Activated CD4-positive, alpha-beta T cell treated with anti-CD3 and anti-CD28 coated beads, Interleukin-2, amount 50 U/mL, for 4 hours (primary cell): ENCODE data around the gene METTL26.

Experiments used
- DNase-seq, 2 experiments: peaks; one replicate each; pipeline ENCODE4 v3.0.0-alpha.2; 2020

Gene METTL26

DNA sequence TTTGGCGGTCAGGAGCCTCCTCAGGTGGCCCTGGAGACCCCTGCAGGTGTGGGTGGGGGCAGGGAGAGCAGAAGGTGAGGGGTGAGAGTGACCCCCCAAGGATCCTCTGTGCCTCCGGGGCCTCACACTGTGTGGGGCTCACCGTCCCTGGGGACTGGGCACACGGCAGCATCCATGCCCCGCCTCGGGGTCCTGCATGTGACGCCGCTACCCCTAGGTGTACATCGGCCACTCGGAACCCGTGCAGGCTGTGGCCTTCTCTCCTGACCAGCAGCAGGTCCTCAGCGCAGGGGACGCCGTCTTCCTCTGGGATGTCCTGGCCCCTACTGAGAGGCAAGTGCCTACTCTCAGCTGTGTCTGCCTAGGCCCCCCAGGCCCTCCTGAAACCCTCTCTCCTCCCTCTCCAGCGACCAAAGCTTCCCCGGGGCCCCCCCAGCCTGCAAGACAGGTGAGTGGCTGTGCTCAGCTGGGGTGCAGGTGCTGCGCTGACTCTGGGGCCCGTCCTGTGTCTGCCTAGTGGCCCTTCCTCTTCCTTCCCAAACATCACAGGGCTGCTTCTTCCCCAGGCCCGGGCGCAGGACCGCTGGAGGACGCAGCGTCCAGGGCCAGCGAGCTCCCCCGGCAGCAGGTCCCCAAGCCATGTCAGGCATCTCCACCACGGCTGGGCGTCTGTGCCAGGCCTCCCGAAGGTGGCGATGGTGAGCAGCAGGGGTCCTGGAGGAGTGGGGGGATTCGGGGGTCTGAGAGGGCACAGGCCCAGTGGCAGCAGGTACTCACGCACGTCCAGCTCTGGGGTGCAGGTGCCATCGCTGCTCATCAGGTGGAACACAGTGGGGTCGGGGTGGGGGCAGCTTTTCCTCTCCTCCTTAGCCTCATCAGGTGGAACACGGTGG is 22.8 kb upstream of the METTL26 start:
- no peak for DNase-seq

DNA sequence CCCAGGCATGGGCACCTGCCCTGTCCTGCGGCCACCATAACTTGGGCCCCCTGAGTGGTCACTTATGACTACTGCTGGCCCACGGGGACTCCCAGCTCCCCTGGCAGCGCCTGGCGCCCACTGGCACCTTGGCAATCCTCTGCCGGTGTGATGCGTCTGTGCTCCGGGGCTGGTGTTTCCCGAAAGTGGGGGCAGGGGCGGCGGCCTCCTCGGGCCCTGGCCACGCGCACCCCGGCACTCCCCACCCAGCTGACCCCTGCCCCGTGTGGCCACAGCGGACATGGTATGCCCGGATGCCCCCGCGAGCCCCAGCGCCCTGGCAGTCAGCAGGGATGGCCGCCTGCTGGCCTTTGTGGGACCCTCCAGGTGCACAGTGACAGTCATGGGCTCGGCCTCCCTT is 21.4 kb upstream of the METTL26 start:
- no peak for DNase-seq

DNA sequence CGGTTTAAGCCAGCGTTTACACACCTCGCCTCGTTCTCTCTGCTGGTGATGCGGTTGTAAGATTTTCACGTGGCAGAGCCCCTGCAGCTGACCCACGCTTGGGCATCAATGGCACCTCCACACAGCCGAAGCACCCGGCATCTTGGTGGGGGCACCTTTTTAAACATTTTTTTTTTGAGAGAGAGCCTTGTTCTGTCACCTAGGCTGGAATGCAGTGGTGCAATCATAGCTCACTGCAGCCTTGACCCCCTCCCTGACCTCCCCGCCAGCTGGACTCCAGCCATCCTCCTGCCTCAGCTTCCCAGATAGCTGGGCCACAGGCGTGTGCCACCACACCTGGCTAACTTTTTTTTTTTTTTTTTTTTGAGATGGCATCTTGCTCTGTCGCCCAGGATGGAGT is 17.9 kb upstream of the METTL26 start:
- no peak for DNase-seq

- DNase-seq = no peak
These were observed 16.6 kb upstream of the METTL26 start for GRCh38 chr16:652454-653305.

GRCh38 chr16:651844-652243 is 15.7 kb upstream of the METTL26 start:
- no peak for DNase-seq

- no peak for DNase-seq
These were observed 13.5 kb upstream of the METTL26 start for GRCh38 chr16:649631-650030.

GRCh38 chr16:648781-649589 is 12.9 kb upstream of the METTL26 start, which contains the start of gene WDR90:
Gene WDR90 (plus strand): TSS chr16:649365. CDS start chr16:649417, 52 bp downstream.
- DNase-seq = peak; percentile 90 to 91

DNA sequence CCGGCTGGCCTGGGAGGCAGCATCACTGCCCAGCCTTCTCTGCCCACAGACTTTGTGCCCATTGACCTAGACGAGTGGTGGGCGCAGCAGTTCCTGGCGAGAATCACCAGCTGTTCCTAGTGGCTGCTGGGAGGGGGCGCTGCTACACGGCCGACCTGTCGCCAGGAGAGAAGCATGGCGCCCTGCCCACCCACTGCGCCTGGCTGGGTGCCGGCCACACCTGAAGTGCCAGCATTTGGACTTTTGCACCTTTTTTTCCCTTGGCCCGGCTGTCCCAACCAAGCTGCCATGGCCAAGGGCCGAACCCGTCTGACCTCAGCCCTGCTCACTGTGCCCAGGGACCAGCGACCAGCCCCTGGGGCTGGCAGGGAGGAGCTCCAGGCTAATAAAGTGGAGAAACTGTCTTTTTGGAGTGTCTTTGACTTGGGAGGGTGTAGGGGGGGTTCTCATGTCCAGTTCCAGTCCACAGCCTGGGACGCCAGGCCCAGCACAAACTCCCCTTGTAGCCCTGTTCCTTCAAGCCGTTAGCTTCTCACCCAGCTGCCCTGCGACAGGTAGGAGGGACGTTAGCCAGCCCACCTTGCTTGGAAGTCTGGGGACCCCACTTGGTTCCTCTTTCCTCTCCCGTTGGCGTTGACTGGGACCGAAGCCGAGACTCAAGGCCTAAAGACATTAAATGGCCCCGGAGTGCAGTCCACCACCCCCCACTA is 12.1 kb upstream of the METTL26 start:
- peak in 1 of 2 experiments; percentile 33 for DNase-seq

DNA sequence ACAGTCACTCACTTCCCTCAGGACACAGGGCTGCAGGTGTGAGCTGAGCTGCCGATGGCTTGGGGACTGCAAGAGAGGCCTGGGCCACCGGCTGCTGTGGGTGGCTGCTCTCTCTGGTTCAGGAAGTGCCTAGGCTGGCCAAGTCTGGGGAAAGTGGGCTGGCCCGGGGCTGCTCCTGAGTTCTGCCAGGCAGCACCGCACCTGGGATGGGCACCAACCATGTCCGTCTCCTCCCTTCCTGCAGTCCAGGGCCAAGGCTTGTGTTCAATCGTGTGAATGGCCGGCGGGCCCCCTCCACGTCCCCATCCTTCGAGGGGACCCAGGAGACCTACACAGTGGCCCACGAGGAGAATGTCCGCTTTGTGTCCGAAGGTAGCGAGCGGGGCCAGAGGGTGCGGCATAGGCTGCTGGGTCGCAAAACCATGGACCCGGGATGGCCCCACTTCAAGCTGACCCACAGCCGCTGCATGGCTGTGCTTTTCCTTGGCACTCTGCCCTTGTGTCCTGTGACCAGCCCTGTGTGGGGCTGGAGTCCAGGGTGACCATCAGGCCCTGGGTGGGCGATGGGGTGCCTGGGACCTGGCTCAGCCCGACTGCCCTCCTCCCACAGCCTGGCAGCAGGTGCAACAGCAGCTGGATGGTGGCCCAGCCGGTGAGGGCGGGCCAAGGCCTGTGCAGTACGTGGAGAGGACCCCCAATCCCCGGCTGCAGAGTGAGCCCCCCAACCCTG is 11.2 kb upstream of the METTL26 start:
- no peak for DNase-seq

DNA sequence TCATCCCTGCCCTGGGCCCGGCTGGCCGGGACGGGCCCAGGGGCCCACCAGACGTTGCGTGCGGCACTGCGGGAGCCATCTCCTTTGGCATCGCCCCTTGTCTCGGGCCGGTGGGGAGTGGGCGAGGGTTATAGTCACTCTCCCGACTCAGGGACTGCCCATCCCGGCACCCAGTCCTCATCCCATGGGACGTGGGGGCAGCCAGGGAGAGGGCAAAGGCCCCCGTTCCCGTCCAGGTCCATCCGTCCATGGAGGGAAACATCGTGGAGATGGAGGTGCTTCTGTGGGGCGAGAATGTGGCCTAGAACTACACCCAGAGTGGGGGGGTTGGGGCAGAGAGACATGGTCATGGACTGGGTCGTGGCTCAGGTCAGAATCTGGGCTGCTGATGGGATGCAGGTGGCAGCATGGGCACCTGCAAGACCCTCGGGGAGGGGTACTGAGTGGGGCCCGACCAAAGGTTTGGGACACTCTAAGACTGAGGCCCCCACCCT is 10.6 kb upstream of the METTL26 start:
- no peak for DNase-seq

DNA sequence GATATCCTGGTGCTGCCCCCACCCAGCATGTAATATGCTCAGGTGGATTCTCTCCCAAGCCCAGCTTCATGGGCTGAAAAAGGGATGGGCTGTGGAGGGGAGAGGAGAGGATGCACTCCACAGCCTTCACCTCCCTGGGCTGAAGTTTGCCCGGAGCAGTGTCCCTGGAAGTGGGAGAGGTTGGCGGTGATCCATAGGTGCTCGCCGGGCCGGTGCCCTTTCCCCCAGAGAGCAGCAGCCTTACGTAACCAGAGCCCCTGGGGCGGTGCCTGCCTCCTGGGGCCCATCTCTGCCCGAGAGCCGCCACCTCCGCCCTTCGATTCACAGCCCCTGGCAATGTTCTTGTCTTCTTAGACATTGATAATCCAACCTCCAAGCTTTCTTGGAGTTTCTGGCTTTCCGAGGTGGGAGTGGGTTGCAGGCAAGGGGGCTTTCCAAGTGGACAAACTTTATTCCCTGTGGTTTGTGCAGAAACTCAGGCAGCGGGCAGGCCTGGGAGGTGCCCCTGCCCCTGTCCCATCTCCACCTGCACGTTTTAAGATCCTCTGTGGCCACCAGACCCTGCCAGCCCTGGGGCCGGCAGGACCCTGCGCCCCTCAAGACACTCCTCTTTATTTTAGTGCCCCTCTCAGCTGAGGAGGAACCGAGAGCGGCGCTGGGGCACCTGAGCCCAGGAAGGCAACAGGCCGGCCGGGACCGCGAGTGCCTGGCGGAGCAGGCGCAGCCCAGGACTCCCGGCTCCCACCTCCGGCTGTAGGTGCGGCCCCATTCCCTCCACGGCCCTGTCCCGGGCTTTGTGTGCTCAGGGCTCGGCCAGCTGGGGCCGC is 10.0 kb upstream of the METTL26 start:
- no peak for DNase-seq

GRCh38 chr16:644556-644955 is 8.5 kb upstream of the METTL26 start:
- DNase-seq = no peak

- no peak for DNase-seq
These were observed 6.9 kb upstream of the METTL26 start for GRCh38 chr16:643050-643368.

GRCh38 chr16:642189-643049 is 6.3 kb upstream of the METTL26 start:
- no peak for DNase-seq

GRCh38 chr16:641326-642188 is 5.5 kb upstream of the METTL26 start, which contains the start of gene MCRIP2:
Gene MCRIP2 (plus strand): TSS chr16:641828. CDS start chr16:641992, 164 bp downstream.
- DNase-seq = peak in 1 of 2 experiments; percentile 42

DNA sequence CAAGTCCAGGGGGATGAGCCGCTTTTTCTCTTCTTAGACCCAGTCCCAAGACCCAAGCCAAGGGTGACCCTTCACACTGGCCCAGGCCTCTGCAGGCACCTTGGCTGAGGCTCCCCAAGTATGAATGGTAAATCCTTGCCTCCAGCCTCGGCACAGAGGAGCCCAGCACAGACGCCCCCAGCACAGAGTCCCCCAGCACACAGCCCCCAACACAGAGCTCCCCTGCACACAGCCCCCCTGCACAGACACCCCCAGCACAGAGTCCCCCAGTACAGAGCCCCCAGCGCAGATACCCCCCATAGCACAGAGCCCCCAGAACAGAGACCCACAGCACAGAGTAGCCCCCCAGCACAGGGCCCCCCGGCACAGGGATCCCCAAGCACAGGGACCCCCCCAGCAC is 4.5 kb upstream of the METTL26 start:
- no peak for DNase-seq

GRCh38 chr16:638836-639235 is 2.7 kb upstream of the METTL26 start:
- no peak for DNase-seq

GRCh38 chr16:638034-638543 is 2.0 kb upstream of the METTL26 start:
- no peak for DNase-seq
